Measurements from ENCODE around the gene VMAC.

VMAC gene

GRCh38 chr19:5894704-5895349 is 9.8 kb upstream of the VMAC start:
- no peak overlapping the region for H3K4me3 ChIP-seq (ENCODE audit: control insufficient read depth, low read depth, low read length)
- TF ChIP-seq, protein P1, sequence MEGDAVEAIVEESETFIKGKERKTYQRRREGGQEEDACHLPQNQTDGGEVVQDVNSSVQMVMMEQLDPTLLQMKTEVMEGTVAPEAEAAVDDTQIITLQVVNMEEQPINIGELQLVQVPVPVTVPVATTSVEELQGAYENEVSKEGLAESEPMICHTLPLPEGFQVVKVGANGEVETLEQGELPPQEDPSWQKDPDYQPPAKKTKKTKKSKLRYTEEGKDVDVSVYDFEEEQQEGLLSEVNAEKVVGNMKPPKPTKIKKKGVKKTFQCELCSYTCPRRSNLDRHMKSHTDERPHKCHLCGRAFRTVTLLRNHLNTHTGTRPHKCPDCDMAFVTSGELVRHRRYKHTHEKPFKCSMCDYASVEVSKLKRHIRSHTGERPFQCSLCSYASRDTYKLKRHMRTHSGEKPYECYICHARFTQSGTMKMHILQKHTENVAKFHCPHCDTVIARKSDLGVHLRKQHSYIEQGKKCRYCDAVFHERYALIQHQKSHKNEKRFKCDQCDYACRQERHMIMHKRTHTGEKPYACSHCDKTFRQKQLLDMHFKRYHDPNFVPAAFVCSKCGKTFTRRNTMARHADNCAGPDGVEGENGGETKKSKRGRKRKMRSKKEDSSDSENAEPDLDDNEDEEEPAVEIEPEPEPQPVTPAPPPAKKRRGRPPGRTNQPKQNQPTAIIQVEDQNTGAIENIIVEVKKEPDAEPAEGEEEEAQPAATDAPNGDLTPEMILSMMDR (conservative IDR thresholded peaks at IDR 0.05; ENCODE audit: control insufficient read depth, insufficient read depth, low read depth, low read length) = no peak
- no peak for DNase-seq (ENCODE audit: low read depth)

DNA sequence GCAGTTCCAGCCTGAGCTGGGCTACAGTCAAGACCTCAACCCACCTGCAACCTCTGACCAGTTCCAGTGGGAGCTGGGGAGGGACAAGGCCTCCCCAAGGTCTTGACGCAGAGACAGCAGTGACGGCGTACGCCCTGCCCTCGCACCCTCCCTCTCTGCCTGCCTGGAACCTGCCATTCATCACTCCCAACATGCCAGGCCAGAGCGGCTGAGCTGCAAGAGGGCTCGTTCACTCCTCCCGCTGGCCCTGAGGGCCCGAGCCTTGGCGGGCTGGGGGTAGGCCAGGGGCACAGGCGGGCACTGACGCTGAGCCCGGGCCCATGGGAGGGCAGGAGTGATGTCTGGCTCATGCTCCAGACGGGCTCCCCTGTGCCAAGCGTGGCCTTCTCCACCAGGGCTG is 9.3 kb upstream of the VMAC start:
- TF ChIP-seq, protein P1 (conservative IDR thresholded peaks at IDR 0.05; ENCODE audit: control insufficient read depth, insufficient read depth, low read depth, low read length) = no peak
- no peak overlapping the region for H3K4me3 ChIP-seq (ENCODE audit: control insufficient read depth, low read depth, low read length)
- no peak for DNase-seq (ENCODE audit: low read depth)

DNA sequence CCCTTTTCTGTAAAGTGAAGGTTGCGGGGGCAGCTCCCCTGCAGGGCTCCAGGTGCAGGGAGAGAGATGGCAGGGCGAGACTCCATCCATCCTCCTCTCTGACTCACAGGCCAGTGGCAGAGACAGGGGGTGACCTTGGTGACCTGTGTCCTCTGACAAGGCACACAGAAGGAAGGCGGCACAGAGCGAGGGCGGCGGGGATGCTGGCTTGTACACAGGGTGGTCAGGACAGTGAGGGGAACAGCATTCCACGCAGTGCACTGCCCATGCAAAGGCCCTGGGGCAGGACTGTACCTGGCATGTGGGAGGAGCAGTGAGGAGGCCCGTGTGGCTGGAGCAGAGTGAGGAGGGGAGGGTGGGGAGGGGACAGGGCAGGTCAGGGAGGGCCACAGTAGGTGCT is 8.8 kb upstream of the VMAC start:
- no peak overlapping the region for H3K4me3 ChIP-seq (ENCODE audit: control insufficient read depth, low read depth, low read length)
- DNase-seq (ENCODE audit: low read depth) = no peak
- TF ChIP-seq, protein P1 (conservative IDR thresholded peaks at IDR 0.05; ENCODE audit: control insufficient read depth, insufficient read depth, low read depth, low read length) = no peak

DNA sequence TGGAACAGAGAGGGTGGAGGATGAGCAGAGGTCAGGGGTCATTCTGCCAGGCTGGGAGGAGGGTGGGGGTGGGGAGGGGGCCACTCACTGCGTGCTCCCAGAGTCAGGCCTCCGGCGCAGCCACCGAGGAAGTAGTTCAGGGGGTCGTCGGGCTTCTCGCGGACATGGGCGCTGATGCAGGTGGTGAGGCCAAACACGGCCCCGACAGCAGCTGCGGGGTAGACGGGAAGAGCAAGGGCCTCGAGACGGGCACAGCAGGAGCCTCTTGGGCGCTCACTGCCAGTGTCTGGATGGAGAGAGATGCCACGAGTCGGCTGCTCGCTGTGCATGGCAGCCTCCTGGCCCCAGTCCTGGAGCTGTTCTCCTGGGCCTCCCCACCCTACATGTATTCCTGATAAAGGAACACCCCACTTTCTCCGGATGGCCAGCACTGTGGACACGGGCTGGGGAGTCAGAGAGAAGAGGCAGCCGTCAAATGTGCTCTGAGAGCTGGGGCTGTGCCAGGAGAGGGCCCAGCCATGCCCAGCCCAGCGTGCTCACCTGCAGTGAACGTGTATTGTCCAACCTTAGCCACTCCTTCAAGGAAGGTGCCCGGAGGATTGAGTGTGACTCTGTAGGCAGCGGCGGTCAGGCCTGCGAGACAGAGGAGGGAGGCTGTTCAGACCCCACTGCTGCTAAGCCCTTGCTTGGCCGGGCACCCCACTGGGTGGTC is 8.2 kb upstream of the VMAC start:
- TF ChIP-seq, protein P1 (conservative IDR thresholded peaks at IDR 0.05; ENCODE audit: control insufficient read depth, insufficient read depth, low read depth, low read length) = no peak
- no peak for DNase-seq (ENCODE audit: low read depth)
- H3K4me3 ChIP-seq (ENCODE audit: control insufficient read depth, low read depth, low read length) = no peak overlapping the region

DNA sequence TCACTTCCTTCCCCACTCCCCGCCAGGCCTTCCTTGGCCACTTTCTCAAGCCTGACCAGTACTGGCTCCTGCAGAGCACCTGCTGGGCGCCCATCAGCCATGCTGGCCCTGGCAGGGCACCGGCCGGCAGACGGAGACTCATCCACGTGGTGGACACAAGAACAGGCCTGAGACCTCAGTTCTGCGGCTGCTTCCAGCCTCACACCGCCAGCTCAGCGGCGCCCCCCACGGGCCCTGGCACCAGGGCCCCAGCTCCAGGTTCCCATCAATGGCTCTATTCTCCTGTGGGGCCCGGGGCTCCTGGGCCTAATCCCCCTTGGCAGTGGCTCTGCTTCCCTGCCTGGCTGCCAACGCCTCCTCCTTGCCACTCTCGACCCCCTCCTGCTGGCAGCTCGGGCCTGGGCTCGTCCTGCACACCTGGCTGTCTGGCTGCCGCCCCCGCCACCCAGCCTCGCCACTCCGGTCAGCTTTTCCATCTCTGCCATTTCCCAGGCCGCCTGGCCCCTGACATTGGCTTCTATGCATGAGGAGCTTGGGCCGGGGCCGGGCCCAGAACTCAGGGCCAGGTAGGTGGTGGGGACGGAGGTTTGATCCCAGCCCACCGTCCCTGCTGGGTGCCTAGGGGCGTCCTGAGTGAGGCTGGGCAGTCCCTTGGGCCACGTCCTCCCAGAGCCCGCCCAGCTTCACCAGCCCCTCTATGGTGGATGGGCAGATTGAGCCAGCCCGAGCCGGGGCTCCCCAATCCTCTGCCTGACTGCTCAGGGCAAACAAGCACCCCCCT is 7.3 kb upstream of the VMAC start:
- TF ChIP-seq, protein P1 (conservative IDR thresholded peaks at IDR 0.05; ENCODE audit: control insufficient read depth, insufficient read depth, low read depth, low read length) = no peak
- H3K4me3 ChIP-seq (ENCODE audit: control insufficient read depth, low read depth, low read length) = no peak overlapping the region

DNA sequence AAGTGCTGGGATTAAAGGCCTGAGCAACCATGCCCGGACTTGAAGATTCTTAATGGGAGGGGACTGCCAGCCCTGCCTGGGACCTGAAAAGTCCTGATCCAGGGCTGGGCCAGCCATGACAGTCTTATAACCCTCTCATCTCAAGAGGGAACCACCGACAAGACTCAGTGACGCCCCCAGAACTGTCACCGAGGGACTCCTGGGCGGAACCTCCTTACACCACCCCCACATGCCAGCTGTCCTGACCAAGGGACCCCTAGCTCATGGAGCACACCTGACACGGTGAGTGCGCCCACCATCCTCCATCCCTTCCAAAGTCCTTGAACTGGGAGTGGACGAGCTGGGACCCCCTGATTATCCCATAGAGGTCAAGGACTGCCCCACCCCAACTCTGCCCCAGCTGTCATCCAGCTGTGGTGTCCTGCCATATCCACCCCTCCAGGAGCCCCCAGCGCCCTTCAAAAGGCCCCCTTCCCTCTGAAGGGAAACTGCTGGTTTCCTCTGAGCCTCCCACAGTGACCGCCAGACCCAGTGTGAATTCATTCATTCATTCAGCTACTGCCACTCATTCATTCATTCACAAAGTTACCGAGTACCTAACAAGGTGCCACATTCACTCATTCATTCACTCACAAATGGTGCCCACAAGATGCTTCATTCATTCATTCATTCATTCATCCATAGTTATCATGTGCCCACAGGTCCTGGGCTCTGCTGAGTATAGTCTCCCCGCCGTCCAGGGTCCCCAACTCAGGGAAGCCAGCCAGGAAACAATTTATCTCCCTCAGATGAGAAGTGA is 4.7 kb upstream of the VMAC start:
- DNase-seq (ENCODE audit: low read depth) = no peak
- no peak overlapping the region for H3K4me3 ChIP-seq (ENCODE audit: control insufficient read depth, low read depth, low read length)
- TF ChIP-seq, protein P1 (conservative IDR thresholded peaks at IDR 0.05; ENCODE audit: control insufficient read depth, insufficient read depth, low read depth, low read length) = no peak

More for the DNA sequence above, 7.3 kb upstream of the VMAC start:
- no peak for DNase-seq (ENCODE audit: low read depth)
